K562 (cell line): ENCODE results near the gene NCMAP. TPM values are rescaled to one million over a fixed set of nuclear protein-coding genes. Genes with fewer than 3 reads are reported as not detected.
A peak's percentile ranks its signal among the peaks of the same experiment; 100 is the strongest.

Source experiments
- ATAC-seq: fragments of 200-7000 bp; cut with Tn5 transposase; 3 replicates; pipeline ENCODE4 v1.9.1; 2020; ENCODE audit warnings: moderate library complexity
- BruUV-seq: library from RNA; stranded (reverse); fragments of 400-500 nt; replicated peaks from 2 replicates; lab custom pipeline; 2021; lab: Mats Ljungman, UMichigan
- CTCF ChIA-PET: fragments of 300-600 bp; formaldehyde crosslinking; extraction: SDS; loops from one replicate; lab custom pipeline; 2021; ENCODE audit warnings: low intra/inter-chr PET ratio; lab: Yijun Ruan, JAX
- POLR2A ChIA-PET: fragments of 300-600, 350-650 bp; sonication (Branson Sonifier 250); formaldehyde crosslinking; extraction: SDS; loops from one replicate; lab custom pipeline; 2021; ENCODE audit warnings: antibody characterized with exemption, inconsistent platforms; lab: Yijun Ruan, JAX
- DNase-seq, 4 experiments: peaks; one replicate each; pipeline versions ENCODE4 v3.0.0 to v3.0.0-alpha.2; 2011 to 2018; ENCODE audit warnings: low spot score in 3 of 4, mixed read lengths in 3 of 4; ENCODE audit errors: extremely low read depth in 1 of 4
- FAIRE-seq: peaks from 2 replicates; lab custom pipeline; 2011; peaks lifted over from hg19 to GRCh38; lab: Jason Lieb, UNC
- H2AFZ ChIP-seq: 2 replicates; pipeline ENCODE4 v1.6.0; 2011; ENCODE audit warnings: low read depth, low read length, control low read depth, inconsistent platforms
- H3K27ac ChIP-seq: fragments of 200-600 bp; 3 replicates; pipeline ENCODE4 v1.8.0; 2011; ENCODE audit warnings: low read depth, mild to moderate bottlenecking, control low read depth, inconsistent platforms, low read length, moderate library complexity, mixed read lengths; ENCODE audit errors: extremely low read depth
- H3K27me3 ChIP-seq, 2 experiments: fragments of 300-600 bp in 1 of 2; 2 replicates in 1 of 2; 3 replicates in 1 of 2; pipeline versions ENCODE4 v1.6.0 to v1.8.0; 2011; ENCODE audit warnings: inconsistent platforms in 2 of 2, low read length in 2 of 2, mild to moderate bottlenecking in 1 of 2, mixed read lengths in 1 of 2, moderate library complexity in 1 of 2; ENCODE audit not compliant: control insufficient read depth in 2 of 2, insufficient read depth in 2 of 2
- H3K36me3 ChIP-seq: fragments of 300-600 bp; 3 replicates; pipeline ENCODE4 v1.8.0; 2011; ENCODE audit warnings: mild to moderate bottlenecking, low read length, inconsistent platforms; ENCODE audit not compliant: control insufficient read depth, insufficient read depth
- H3K4me1 ChIP-seq, 2 experiments: fragments of 200-600 bp in 1 of 2; replicated peaks in 1 of 2; 2 replicates in 1 of 2; 3 replicates in 1 of 2; pipeline versions ENCODE4 v1.5.1 to v1.8.0; 2011; ENCODE audit warnings: inconsistent platforms in 2 of 2, low read length in 2 of 2, mild to moderate bottlenecking in 1 of 2, mixed read lengths in 1 of 2, moderate library complexity in 1 of 2; ENCODE audit not compliant: control insufficient read depth in 2 of 2, insufficient read depth in 2 of 2
- H3K4me2 ChIP-seq: 2 replicates; pipeline ENCODE4 v1.6.1; 2011; ENCODE audit warnings: low read length, control low read depth, inconsistent platforms, mixed read lengths; ENCODE audit not compliant: insufficient read depth
- H3K4me3 ChIP-seq: fragments of 200-600 bp; sonication (generic), shearing (Covaris generic); 2 replicates; pipeline ENCODE4 v1.5.1; 2016; ENCODE audit warnings: control low read depth, inconsistent platforms
- H3K79me2 ChIP-seq: fragments of 200-600 bp; 3 replicates; pipeline ENCODE4 v1.8.0; 2011; ENCODE audit warnings: low read length, inconsistent platforms; ENCODE audit not compliant: control insufficient read depth, insufficient read depth
- H3K9ac ChIP-seq, 2 experiments: 2 replicates each; pipeline versions ENCODE4 v1.6.0 to v1.6.1; 2011; ENCODE audit warnings: low read depth in 2 of 2, low read length in 2 of 2, control low read depth in 1 of 2, inconsistent platforms in 1 of 2, mild to moderate bottlenecking in 1 of 2, mixed read lengths in 1 of 2; ENCODE audit not compliant: insufficient read depth in 1 of 2
- H3K9me1 ChIP-seq: one replicate; pipeline ENCODE4 v1.6.0; 2011; ENCODE audit warnings: inconsistent platforms, mild to moderate bottlenecking, low read length, moderate library complexity; ENCODE audit not compliant: control insufficient read depth, insufficient read depth
- H3K9me3 ChIP-seq: replicated peaks from 2 replicates; pipeline ENCODE4 v1.5.1; 2011; ENCODE audit warnings: low read depth, low read length, inconsistent platforms; ENCODE audit not compliant: control insufficient read depth, insufficient read depth
- H4K20me1 ChIP-seq: replicated peaks from 2 replicates; pipeline ENCODE4 v1.6.1; 2011; ENCODE audit warnings: low read length, inconsistent platforms, mixed read lengths; ENCODE audit not compliant: control insufficient read depth, insufficient read depth
- CHCHD3 ChIP-seq: fragments of 250-450 bp; sonication (Bioruptor Pico); IDR thresholded peaks from 2 replicates; pipeline ENCODE4 v2.1.2; 2022; ENCODE audit warnings: mild to moderate bottlenecking
- FOXJ2 ChIP-seq: fragments of 200-800 bp; sonication (Bioruptor generic); IDR thresholded peaks from 2 replicates; pipeline ENCODE4 v1.6.1; 2016; ENCODE audit warnings: missing genetic modification characterization, missing compliant biosample characterization
- HDAC3 ChIP-seq: fragments of 450-650 bp; IDR thresholded peaks from 2 replicates; pipeline ENCODE4 v1.6.1; 2018; ENCODE audit warnings: borderline replicate concordance, mild to moderate bottlenecking, moderate library complexity; ENCODE audit not compliant: partially characterized antibody
- MYNN ChIP-seq, 2 experiments: sonication (generic); formaldehyde crosslinking in 1 of 2; IDR thresholded peaks; 2 replicates each; pipeline versions ENCODE4 v1.5.0 to v1.6.1; 2016 to 2020; ENCODE audit warnings: antibody characterized with exemption in 1 of 2, missing genetic modification reagents in 1 of 2
- POLR3G ChIP-seq: IDR thresholded peaks from 2 replicates; pipeline ENCODE4 v1.6.1; 2011; ENCODE audit not compliant: insufficient read length, insufficient replicate concordance; ENCODE audit errors: extremely low read depth
- SMARCB1 ChIP-seq: IDR thresholded peaks from 2 replicates; pipeline ENCODE4 v1.6.1; 2011; ENCODE audit warnings: improper control_type of control experiment, low read depth; ENCODE audit not compliant: insufficient read length
- SREBF2 ChIP-seq: sonication (generic); formaldehyde crosslinking; IDR thresholded peaks from 2 replicates; pipeline ENCODE4 v1.4.0; 2020; ENCODE audit warnings: mild to moderate bottlenecking, missing genetic modification reagents
- WGBS: fragments of 100-300 bp; shearing (Covaris generic); methylation state at CpG from one replicate; pipeline ENCODE4 v1.1.6; 2016; ENCODE audit warnings: low coverage, mixed read lengths; ENCODE audit not compliant: insufficient coverage; ENCODE audit errors: missing lambda C conversion rate; 5-methylcytosine and 5-hydroxymethylcytosine counted together
- in situ Hi-C: fragments of 300-500 bp; cut with MboI; formaldehyde crosslinking; loops from 4 replicates; pipeline ENCODE4 v1.15.0; 2018; ENCODE audit warnings: inconsistent platforms, mixed read lengths
- intact Hi-C: fragments of 100-400 bp; cut with micrococcal nuclease; formaldehyde crosslinking; loops from 2 replicates; pipeline ENCODE4 v1.14.2; 2022
- polyA plus RNA-seq, 8 experiments: library from polyadenylated mRNA; depleted of rRNA in 4 of 8; stranded (reverse) in 5 of 8; unstranded in 3 of 8; fragments of >200 nt; fragmentation: Nextera tagmentation in 2 of 8; fragmentation: Illumina TruSeq in 1 of 8; extraction: Ambion mirVana in 2 of 8; extraction: Trizol in 1 of 8; gene quantifications; 2 replicates each; pipeline versions ENCODE4 v1.2.1 to v1.2.3, GENCODE V29; 2011 to 2014; ENCODE audit warnings: inconsistent platforms in 1 of 8, missing spikeins in 1 of 8
- total RNA-seq, 7 experiments: library from RNA; depleted of rRNA in 6 of 7; stranded (reverse); fragments of >200 nt in 6 of 7; fragmentation: Illumina TruSeq in 2 of 7; extraction: Trizol in 2 of 7; gene quantifications; 2 replicates each; pipeline versions ENCODE4 v1.2.1 to v1.2.3, GENCODE V29; 2011 to 2021; ENCODE audit warnings: low replicate concordance in 1 of 7
- TF ChIP-seq, protein P1 (sequence below): fragments of 450-650 bp; formaldehyde crosslinking; IDR thresholded peaks from 2 replicates; pipeline ENCODE4 v1.4.0; 2022; ENCODE audit warnings: missing genetic modification characterization
- TF ChIP-seq, protein P2 (sequence below): fragments of 250-450 bp; sonication (Bioruptor Pico); IDR thresholded peaks from 2 replicates; pipeline ENCODE4 v1.5.1; 2021; ENCODE audit warnings: mild to moderate bottlenecking
- TF ChIP-seq, protein P3 (sequence below): sonication (generic); formaldehyde crosslinking; IDR thresholded peaks from 2 replicates; pipeline ENCODE4 v1.8.0; 2022; ENCODE audit warnings: mild to moderate bottlenecking, missing genetic modification reagents
- TF ChIP-seq, protein P4 (sequence below), 2 experiments: fragments of 450-650 bp in 1 of 2; sonication (generic) in 1 of 2; formaldehyde crosslinking in 1 of 2; IDR thresholded peaks in 1 of 2; conservative IDR thresholded peaks in 1 of 2; 2 replicates each; pipeline versions ENCODE4 v1.6.1 to v1.8.1; 2016 to 2023; ENCODE audit warnings: mild to moderate bottlenecking in 2 of 2, moderate library complexity in 2 of 2, inconsistent platforms in 1 of 2, missing genetic modification reagents in 1 of 2
- TF ChIP-seq, protein P5 (sequence below): fragments of 250-450 bp; sonication (Bioruptor Pico); IDR thresholded peaks from 2 replicates; pipeline ENCODE4 v1.9.0; 2021; ENCODE audit warnings: mild to moderate bottlenecking, inconsistent platforms

The NCMAP gene
- total and polyA plus RNA-seq, 9 of the 15 experiments (the other 6 are each of a cell fraction or from before 2014, with no cell fraction given) = 0.03 TPM; not detected in 8

- ChIA-PET POLR2A (interaction anchor here (0.7 kb wide), 1 partner anchor 76 kb away, joined by 3 read pairs; no protein-coding TSS in a partner anchor), CTCF (no interaction called here)
- Histone ChIP-seq H3K27ac (no peak overlapping the region), H3K79me2 (no peaks in the 10 kb centered on the region), H3K4me1 (no peaks in the 10 kb centered on the region), H3K9me1 (no peaks in the 10 kb centered on the region), H3K36me3 (no peaks in the 10 kb centered on the region), H4K20me1 (no peaks in the 10 kb centered on the region), H3K4me2 (no peak overlapping the region), H3K9ac (no peak overlapping the region), H3K4me3 (no peak overlapping the region), H3K27me3 (peaks cover 18 to 23% of the 10 kb centered on the region in 2 experiments; a peak in 4 of 5 replicates), H2AFZ (no peak overlapping the region), H3K9me3 (no peaks in the 10 kb centered on the region)
- FAIRE-seq (peak; percentile 51), ATAC-seq (no peak), DNase-seq (no peak)
- WGBS = 20% methylated on average over 2 of the region's 2 CpGs
- no TSS peak for BruUV-seq
- in situ Hi-C loops (no loop called here), intact Hi-C loops (loop anchor here (5.0 kb wide), 2 partner anchors 41 to 111 kb away; partner anchors contain the start of gene NIPAL3)
- TF ChIP-seq HDAC3 (no peak), SMARCB1 (no peak), CHCHD3 (CRISPR knock-in tag) (no peak), MYNN (IDR thresholded peaks at IDR 0.05) (no peak), MYNN (CRISPR knock-in tag; IDR thresholded peaks at IDR 0.05) (no peak), SREBF2 (no peak), POLR3G (no peak), FOXJ2 (tag) (no peak)
- TF ChIP-seq, protein P1, sequence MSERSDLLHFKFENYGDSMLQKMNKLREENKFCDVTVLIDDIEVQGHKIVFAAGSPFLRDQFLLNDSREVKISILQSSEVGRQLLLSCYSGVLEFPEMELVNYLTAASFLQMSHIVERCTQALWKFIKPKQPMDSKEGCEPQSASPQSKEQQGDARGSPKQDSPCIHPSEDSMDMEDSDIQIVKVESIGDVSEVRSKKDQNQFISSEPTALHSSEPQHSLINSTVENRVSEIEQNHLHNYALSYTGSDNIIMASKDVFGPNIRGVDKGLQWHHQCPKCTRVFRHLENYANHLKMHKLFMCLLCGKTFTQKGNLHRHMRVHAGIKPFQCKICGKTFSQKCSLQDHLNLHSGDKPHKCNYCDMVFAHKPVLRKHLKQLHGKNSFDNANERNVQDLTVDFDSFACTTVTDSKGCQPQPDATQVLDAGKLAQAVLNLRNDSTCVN (CRISPR knock-in tag) = no peak
- TF ChIP-seq, protein P2, sequence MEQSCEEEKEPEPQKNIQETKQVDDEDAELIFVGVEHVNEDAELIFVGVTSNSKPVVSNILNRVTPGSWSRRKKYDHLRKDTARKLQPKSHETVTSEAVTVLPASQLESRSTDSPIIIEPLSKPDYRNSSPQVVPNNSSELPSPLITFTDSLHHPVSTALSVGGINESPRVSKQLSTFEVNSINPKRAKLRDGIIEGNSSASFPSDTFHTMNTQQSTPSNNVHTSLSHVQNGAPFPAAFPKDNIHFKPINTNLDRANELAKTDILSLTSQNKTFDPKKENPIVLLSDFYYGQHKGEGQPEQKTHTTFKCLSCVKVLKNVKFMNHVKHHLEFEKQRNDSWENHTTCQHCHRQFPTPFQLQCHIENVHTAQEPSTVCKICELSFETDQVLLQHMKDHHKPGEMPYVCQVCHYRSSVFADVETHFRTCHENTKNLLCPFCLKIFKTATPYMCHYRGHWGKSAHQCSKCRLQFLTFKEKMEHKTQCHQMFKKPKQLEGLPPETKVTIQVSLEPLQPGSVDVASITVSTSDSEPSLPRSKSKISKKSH = no peak
- TF ChIP-seq, protein P3, sequence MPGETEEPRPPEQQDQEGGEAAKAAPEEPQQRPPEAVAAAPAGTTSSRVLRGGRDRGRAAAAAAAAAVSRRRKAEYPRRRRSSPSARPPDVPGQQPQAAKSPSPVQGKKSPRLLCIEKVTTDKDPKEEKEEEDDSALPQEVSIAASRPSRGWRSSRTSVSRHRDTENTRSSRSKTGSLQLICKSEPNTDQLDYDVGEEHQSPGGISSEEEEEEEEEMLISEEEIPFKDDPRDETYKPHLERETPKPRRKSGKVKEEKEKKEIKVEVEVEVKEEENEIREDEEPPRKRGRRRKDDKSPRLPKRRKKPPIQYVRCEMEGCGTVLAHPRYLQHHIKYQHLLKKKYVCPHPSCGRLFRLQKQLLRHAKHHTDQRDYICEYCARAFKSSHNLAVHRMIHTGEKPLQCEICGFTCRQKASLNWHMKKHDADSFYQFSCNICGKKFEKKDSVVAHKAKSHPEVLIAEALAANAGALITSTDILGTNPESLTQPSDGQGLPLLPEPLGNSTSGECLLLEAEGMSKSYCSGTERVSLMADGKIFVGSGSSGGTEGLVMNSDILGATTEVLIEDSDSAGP (CRISPR knock-in tag) = no peak
- TF ChIP-seq, protein P4, sequence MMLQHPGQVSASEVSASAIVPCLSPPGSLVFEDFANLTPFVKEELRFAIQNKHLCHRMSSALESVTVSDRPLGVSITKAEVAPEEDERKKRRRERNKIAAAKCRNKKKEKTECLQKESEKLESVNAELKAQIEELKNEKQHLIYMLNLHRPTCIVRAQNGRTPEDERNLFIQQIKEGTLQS (IDR thresholded peaks at IDR 0.05) = no peak
- TF ChIP-seq, protein P4 (CRISPR knock-in tag; conservative IDR thresholded peaks at IDR 0.05) = no peak
- TF ChIP-seq, protein P5, sequence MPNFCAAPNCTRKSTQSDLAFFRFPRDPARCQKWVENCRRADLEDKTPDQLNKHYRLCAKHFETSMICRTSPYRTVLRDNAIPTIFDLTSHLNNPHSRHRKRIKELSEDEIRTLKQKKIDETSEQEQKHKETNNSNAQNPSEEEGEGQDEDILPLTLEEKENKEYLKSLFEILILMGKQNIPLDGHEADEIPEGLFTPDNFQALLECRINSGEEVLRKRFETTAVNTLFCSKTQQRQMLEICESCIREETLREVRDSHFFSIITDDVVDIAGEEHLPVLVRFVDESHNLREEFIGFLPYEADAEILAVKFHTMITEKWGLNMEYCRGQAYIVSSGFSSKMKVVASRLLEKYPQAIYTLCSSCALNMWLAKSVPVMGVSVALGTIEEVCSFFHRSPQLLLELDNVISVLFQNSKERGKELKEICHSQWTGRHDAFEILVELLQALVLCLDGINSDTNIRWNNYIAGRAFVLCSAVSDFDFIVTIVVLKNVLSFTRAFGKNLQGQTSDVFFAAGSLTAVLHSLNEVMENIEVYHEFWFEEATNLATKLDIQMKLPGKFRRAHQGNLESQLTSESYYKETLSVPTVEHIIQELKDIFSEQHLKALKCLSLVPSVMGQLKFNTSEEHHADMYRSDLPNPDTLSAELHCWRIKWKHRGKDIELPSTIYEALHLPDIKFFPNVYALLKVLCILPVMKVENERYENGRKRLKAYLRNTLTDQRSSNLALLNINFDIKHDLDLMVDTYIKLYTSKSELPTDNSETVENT (CRISPR knock-in tag) = no peak
These were observed 27.1 kb upstream of the NCMAP start for GRCh38 chr1:24528744-24529143.
